MM.1S (cell line): Measurements from ENCODE around the gene PTP4A1.

Experiments used
- CTCF ChIP-seq: fragments of 300-600 bp; sonication (generic); IDR thresholded peaks from 2 replicates; pipeline ENCODE4 v1.5.1; 2016; ENCODE audit warnings: antibody characterized with exemption, low read length, mixed read lengths
- EZH2phosphoT487 ChIP-seq: fragments of 300-600 bp; sonication (generic); IDR thresholded peaks from 2 replicates; pipeline ENCODE4 v1.6.1; 2018; ENCODE audit warnings: antibody characterized with exemption, low read length

DNA sequence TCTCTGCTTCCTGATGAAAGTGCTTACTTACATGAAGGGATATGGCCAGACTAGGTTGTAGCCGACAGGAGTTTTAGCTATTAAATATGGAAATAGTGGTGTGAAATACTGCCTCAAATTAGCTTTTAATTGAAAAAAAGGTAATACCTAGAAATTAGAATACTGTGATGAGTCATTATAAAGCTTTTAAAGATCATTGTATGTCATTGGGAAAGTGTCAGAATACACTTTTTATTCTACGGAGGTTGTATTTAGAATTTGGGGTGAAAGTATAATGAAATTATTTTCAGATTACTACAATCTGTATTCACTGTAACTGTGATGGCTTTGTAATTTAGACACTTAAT is 2.2 kb downstream of the PTP4A1 start:
- TF ChIP-seq CTCF (no peak), EZH2phosphoT487 (no peak)
